OCI-LY1 (cell line): ENCODE measurements around the gene P4HA2.

Experiments used
- H2AFZ ChIP-seq: fragments of 200-600 bp; sonication (generic), shearing (Covaris generic); 2 replicates; pipeline ENCODE4 v1.6.0; 2014; ENCODE audit warnings: antibody characterized with exemption, mild to moderate bottlenecking, low read length
- H3F3A ChIP-seq: fragments of 200-600 bp; sonication (generic), shearing (Covaris generic); 2 replicates; pipeline ENCODE4 v1.6.0; 2014; ENCODE audit warnings: mild to moderate bottlenecking, antibody characterized with exemption, low read length, moderate library complexity; ENCODE audit not compliant: insufficient read depth
- H3K27ac ChIP-seq: fragments of 200-600 bp; sonication (generic); 2 replicates; pipeline ENCODE4 v1.5.1; 2014; ENCODE audit warnings: low read length, mixed run types, mild to moderate bottlenecking, low read depth; ENCODE audit not compliant: poor library complexity, severe bottlenecking
- H3K27me3 ChIP-seq: fragments of 200-600 bp; sonication (generic); 2 replicates; pipeline ENCODE4 v1.6.0; 2014; ENCODE audit warnings: antibody characterized with exemption, mild to moderate bottlenecking, low read length, moderate library complexity; ENCODE audit not compliant: insufficient read depth
- H3K36me3 ChIP-seq: fragments of 200-600 bp; sonication (generic); 2 replicates; pipeline ENCODE4 v1.6.1; 2014; ENCODE audit warnings: mild to moderate bottlenecking, antibody characterized with exemption, low read length, moderate library complexity, mixed read lengths; ENCODE audit not compliant: insufficient read depth
- H3K4me1 ChIP-seq: fragments of 200-600 bp; sonication (generic); 2 replicates; pipeline ENCODE4 v1.5.1; 2014; ENCODE audit warnings: mild to moderate bottlenecking, low read length, moderate library complexity; ENCODE audit not compliant: insufficient read depth, severe bottlenecking
- H3K4me2 ChIP-seq: fragments of 200-600 bp; sonication (generic), shearing (Covaris generic); 2 replicates; pipeline ENCODE4 v1.6.1; 2014; ENCODE audit warnings: low read length
- H3K4me3 ChIP-seq: fragments of 200-600 bp; sonication (generic); 2 replicates; pipeline ENCODE4 v1.5.1; 2014; ENCODE audit warnings: low read length, low read depth, mild to moderate bottlenecking, mixed read lengths; ENCODE audit not compliant: poor library complexity, severe bottlenecking
- H3K79me2 ChIP-seq: fragments of 200-600 bp; shearing (Covaris generic); 2 replicates; pipeline ENCODE4 v1.6.1; 2016; ENCODE audit warnings: mixed run types, low read length, mixed read lengths; ENCODE audit not compliant: insufficient read depth
- H3K9ac ChIP-seq: fragments of 200-600 bp; sonication (generic), shearing (Covaris generic); 2 replicates; pipeline ENCODE4 v1.6.1; 2014; ENCODE audit warnings: mild to moderate bottlenecking, low read length, mixed read lengths
- H3K9me2 ChIP-seq: fragments of 200-600 bp; sonication (generic), shearing (Covaris generic); 2 replicates; pipeline ENCODE4 v1.6.1; 2014; ENCODE audit warnings: low read depth, mild to moderate bottlenecking, low read length, mixed read lengths
- H3K9me3 ChIP-seq: fragments of 200-600 bp; shearing (Covaris generic); 2 replicates; pipeline ENCODE4 v1.6.1; 2014; ENCODE audit warnings: low read length, mixed read lengths
- H4K20me1 ChIP-seq: fragments of 200-600 bp; sonication (generic), shearing (Covaris generic); 2 replicates; pipeline ENCODE4 v1.6.0; 2016; ENCODE audit warnings: mild to moderate bottlenecking, low read length; ENCODE audit not compliant: insufficient read depth
- EZH2 ChIP-seq: fragments of 200-600 bp; sonication (generic), shearing (Covaris generic); IDR thresholded peaks from 2 replicates; pipeline ENCODE4 v1.8.0; 2017; ENCODE audit warnings: borderline replicate concordance, mixed run types, mild to moderate bottlenecking, antibody characterized with exemption, low read length, moderate library complexity, mixed read lengths
- TF ChIP-seq, protein P1 (sequence below): fragments of 200-600 bp; sonication (generic), shearing (Covaris generic); IDR thresholded peaks from 2 replicates; pipeline ENCODE4 v1.5.1; 2017; ENCODE audit warnings: mild to moderate bottlenecking, antibody characterized with exemption, low read length, moderate library complexity, mixed read lengths

The P4HA2 gene

DNA sequence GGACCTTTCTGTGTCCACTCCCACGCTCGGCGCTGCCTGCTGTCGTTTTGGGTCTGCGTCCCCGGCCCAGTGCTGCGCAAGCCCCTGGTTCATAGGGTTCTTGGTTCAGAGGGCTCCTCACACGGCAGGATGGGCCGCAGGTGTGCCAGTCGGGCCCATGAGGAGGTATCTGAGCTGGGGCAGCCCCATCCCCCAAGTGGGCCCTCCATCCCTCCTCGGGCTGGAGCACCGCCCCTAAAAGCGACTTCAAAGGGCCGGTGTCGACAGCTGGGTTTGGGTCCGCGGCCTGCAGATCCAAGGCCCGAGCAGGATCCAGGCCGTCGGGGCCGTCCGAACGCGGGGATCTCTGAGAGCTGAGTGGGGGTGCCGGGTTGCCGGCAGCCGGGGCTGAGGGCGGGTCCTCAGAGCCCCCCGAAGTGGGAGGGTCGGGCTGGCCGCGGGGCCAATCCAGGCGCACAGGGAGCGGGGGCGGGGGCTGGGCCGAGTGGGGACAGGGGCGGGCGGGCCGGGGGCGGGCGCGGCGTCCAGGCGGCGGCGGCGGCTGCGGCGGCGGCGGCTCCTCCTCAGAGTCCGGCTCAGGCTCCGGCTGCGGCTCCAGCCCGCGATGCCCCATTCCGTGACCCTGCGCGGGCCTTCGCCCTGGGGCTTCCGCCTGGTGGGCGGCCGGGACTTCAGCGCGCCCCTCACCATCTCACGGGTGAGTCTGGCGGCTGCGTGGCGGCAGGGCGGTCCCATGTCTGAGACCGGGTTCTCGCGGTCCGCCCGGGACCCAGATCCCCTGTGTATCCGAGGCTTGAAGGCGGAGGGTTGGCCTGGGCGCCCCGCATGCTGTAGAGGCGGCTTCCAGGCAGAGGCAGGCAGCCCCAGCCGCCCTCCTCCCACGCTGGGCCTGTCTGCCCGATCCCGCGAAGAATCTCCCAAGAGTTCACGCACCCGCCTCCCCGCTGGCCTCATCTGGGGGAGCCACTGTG is 29.8 kb upstream of the P4HA2 start, which contains the start of gene PDLIM4:
PDLIM4 (plus strand) TSS at position 566 of the 971 bp plus-strand sequence; CDS start at position 605, 39 bp downstream.
- Histone ChIP-seq H3F3A (no peaks in the 10 kb centered on the region), H3K4me3 (no peak within 1 kb of the TSS), H3K4me2 (no peak within 1 kb of the TSS), H3K79me2 (no peaks in the 10 kb centered on the region), H3K9me3 (no peaks in the 10 kb centered on the region), H2AFZ (no peak within 1 kb of the TSS), H3K4me1 (no peaks in the 10 kb centered on the region), H3K9ac (no peak within 1 kb of the TSS), H3K9me2 (no peaks in the 10 kb centered on the region), H4K20me1 (no peaks in the 10 kb centered on the region), H3K27ac (no peak within 1 kb of the TSS), H3K27me3 (no peaks in the 10 kb centered on the region), H3K36me3 (no peaks in the 10 kb centered on the region)
- TF ChIP-seq, protein P1, sequence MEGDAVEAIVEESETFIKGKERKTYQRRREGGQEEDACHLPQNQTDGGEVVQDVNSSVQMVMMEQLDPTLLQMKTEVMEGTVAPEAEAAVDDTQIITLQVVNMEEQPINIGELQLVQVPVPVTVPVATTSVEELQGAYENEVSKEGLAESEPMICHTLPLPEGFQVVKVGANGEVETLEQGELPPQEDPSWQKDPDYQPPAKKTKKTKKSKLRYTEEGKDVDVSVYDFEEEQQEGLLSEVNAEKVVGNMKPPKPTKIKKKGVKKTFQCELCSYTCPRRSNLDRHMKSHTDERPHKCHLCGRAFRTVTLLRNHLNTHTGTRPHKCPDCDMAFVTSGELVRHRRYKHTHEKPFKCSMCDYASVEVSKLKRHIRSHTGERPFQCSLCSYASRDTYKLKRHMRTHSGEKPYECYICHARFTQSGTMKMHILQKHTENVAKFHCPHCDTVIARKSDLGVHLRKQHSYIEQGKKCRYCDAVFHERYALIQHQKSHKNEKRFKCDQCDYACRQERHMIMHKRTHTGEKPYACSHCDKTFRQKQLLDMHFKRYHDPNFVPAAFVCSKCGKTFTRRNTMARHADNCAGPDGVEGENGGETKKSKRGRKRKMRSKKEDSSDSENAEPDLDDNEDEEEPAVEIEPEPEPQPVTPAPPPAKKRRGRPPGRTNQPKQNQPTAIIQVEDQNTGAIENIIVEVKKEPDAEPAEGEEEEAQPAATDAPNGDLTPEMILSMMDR = no peak
- TF ChIP-seq EZH2 = no peak

GRCh38 chr5:132256783-132257130 is 29.1 kb upstream of the P4HA2 start:
- H3K27ac ChIP-seq = no peak overlapping the region
- H3K9ac ChIP-seq = no peak overlapping the region

GRCh38 chr5:132256086-132256782 is 28.6 kb upstream of the P4HA2 start:
- H3K9me3 ChIP-seq = no peaks in the 10 kb centered on the region
- no peaks in the 10 kb centered on the region for H3F3A ChIP-seq
- H4K20me1 ChIP-seq = no peaks in the 10 kb centered on the region
- no peaks in the 10 kb centered on the region for H3K36me3 ChIP-seq
- no peaks in the 10 kb centered on the region for H3K27me3 ChIP-seq
- H3K4me1 ChIP-seq = no peaks in the 10 kb centered on the region
- no peak overlapping the region for H3K9ac ChIP-seq
- H3K27ac ChIP-seq = no peak overlapping the region
- TF ChIP-seq, protein P1 = no peak
- no peak for TF ChIP-seq EZH2
- no peaks in the 10 kb centered on the region for H3K79me2 ChIP-seq
- H3K4me2 ChIP-seq = no peak overlapping the region
- no peaks in the 10 kb centered on the region for H3K9me2 ChIP-seq
- H3K4me3 ChIP-seq = no peak overlapping the region
- H2AFZ ChIP-seq = no peak overlapping the region

More at GRCh38 chr5:132256783-132257130, 29.1 kb upstream of the P4HA2 start:
- Histone ChIP-seq H3K79me2 (no peaks in the 10 kb centered on the region), H3K9me2 (no peaks in the 10 kb centered on the region), H3K4me2 (no peak overlapping the region), H3K36me3 (no peaks in the 10 kb centered on the region), H3K27me3 (no peaks in the 10 kb centered on the region), H3K9me3 (no peaks in the 10 kb centered on the region), H3F3A (no peaks in the 10 kb centered on the region), H2AFZ (no peak overlapping the region), H4K20me1 (no peaks in the 10 kb centered on the region), H3K4me1 (no peaks in the 10 kb centered on the region), H3K4me3 (no peak overlapping the region)
- TF ChIP-seq, protein P1 = no peak
- TF ChIP-seq EZH2 = no peak
